Epithelial cell of proximal tubule (primary cell): ENCODE results near the gene C5orf47. TPM values are rescaled to one million over a fixed set of nuclear protein-coding genes. Genes with fewer than 3 reads are reported as not detected.

Experiments used
- DNase-seq: peaks from one replicate; pipeline ENCODE4 v3.0.0-alpha.2; 2011; ENCODE audit warnings: low read depth
- H3K4me3 ChIP-seq: 2 replicates; pipeline ENCODE4 v1.5.1; 2011; ENCODE audit warnings: low read depth, mild to moderate bottlenecking, low read length
- total RNA-seq: library from RNA; depleted of rRNA; stranded (reverse); fragments of >200 nt; gene quantifications from 2 replicates; pipeline ENCODE4 v1.2.3, GENCODE V29; 2015
- TF ChIP-seq, protein P1 (sequence below): conservative IDR thresholded peaks from 2 replicates; pipeline ENCODE4 v1.5.1; 2012; ENCODE audit warnings: low read depth, mild to moderate bottlenecking, low read length

Gene C5orf47
- total RNA-seq, 1 donor from 2014 or later = not detected

DNA sequence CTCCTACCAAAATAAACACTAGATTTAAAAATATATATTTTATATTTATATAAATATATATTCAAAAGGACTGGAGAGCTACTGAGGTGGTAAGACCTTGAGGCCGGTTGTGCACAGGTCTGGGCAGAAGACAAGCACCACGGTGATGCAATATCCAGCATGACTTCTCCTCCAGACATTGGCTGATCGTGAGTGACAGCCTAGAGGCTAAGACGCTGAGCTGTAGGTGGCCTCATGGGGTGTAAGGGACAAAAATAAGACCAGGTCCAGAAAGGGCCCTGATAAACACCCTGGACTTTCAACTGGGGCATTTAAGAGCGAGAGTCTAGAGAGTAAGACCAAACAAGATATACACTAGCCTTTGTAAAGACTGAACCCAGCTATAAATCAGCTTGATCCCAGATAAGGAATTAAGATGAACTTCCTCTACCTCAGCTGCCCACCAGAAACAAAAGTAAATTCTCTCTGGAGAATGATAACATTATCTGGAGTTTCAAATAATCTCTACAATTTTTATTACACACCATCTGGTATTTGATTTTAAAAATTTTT is 14.2 kb upstream of the C5orf47 start:
- TF ChIP-seq, protein P1, sequence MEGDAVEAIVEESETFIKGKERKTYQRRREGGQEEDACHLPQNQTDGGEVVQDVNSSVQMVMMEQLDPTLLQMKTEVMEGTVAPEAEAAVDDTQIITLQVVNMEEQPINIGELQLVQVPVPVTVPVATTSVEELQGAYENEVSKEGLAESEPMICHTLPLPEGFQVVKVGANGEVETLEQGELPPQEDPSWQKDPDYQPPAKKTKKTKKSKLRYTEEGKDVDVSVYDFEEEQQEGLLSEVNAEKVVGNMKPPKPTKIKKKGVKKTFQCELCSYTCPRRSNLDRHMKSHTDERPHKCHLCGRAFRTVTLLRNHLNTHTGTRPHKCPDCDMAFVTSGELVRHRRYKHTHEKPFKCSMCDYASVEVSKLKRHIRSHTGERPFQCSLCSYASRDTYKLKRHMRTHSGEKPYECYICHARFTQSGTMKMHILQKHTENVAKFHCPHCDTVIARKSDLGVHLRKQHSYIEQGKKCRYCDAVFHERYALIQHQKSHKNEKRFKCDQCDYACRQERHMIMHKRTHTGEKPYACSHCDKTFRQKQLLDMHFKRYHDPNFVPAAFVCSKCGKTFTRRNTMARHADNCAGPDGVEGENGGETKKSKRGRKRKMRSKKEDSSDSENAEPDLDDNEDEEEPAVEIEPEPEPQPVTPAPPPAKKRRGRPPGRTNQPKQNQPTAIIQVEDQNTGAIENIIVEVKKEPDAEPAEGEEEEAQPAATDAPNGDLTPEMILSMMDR = no peak
- H3K4me3 ChIP-seq = no peak overlapping the region
- DNase-seq = no peak

DNA sequence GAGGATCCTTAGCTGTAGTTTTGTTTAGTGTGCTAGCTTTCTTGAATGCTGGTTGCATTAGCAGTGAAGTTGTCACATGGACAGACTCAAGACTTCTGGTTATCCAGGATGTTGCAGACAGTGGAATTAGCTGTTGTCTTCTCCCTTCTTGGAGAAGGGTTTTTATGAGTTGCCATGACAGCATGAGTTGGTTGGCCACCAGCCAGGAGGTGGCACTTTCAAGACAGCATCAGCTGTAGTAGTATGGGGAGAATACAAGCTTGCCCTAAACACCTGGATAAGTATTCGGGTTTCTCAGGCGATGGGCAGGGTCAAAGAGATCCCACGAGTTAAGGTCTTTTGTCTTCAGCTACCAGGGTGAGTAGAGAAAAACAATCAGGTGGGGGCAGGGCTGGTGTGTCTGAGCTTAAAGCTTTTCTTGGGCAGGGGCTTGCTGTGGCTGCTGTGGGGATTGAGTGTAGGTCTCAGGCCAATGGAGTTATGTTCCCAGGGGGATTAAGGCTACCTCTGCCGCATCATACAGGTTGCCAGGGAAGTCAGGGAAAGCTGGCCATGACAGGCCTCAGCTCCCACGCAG is 7.7 kb upstream of the C5orf47 start:
- TF ChIP-seq, protein P1 = no peak
- no peak overlapping the region for H3K4me3 ChIP-seq
- DNase-seq = no peak

DNA sequence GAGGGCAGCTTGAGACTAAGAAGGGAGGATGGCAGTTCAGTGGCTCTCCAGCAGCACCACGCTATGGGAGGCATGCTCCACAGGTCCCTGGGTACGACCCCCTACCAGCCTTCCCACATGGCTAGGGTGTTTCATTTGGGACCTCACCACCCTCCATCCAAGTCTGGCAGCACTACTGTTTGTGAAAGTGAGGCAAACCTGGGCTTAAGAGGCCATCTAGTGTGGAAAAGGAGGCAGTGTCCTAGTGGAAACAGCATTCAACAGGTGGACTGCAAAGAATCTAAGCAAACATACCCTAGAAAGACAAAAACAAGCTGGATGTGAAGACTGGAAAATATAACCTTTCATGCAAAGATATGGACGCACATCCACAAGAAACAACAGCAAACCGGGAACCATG is 4.8 kb upstream of the C5orf47 start:
- no peak overlapping the region for H3K4me3 ChIP-seq
- no peak for DNase-seq
- TF ChIP-seq, protein P1 = peak; percentile 80

DNA sequence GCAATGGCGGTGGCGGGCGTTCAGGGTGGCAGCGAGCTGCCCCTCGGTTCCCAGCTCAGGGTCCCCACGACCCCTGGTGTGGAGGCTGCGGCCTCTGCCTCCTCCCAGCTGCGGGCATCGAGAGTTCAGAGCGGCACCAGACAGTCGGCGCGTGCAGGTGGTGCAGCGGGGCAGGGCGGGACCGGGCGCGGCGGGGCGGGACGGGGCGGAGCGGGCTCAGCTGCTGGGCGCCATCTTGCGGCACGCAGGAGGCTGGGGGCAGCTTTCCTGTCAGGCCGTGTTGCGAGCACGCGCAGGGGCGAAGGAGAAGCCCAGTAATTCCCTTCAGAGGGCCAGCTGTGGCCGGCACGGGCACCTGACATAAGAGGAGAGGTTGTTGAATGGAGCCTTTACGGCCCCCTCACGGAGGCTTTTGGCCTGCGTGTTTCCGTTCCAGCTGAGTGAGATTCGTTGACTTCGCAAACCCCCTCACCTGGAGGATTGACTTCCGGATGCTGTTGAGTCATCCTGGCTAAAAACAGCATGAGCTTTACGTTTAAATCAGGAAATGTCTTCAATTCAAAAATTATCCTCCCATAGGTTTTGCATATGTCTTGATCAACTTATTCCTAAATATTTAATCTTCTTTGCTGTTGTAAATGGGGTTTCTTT is 587 bp downstream of the C5orf47 start:
- no peak overlapping the region for H3K4me3 ChIP-seq
- TF ChIP-seq, protein P1 = no peak
- no peak for DNase-seq

DNA sequence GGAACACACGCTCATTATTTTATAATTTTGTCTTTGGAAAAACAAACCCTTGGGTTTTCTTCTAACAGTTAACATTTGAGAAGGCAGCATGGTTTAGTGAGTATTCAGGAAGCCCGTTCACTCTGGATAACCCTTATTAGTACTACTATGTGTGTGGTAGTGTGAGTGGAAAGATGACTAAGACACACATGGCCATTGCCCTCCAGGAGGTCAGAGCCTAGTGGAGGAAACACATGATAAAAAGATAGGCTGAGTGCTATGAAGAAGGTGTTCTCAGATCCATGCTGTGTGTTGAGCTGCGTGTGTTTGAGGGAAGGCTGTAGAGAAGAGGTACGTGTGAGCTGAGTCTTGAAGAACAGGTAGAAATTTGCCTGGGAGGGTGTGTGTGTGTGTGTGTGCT is 8.4 kb downstream of the C5orf47 start:
- no peak overlapping the region for H3K4me3 ChIP-seq
- DNase-seq = no peak
- TF ChIP-seq, protein P1 = no peak

DNA sequence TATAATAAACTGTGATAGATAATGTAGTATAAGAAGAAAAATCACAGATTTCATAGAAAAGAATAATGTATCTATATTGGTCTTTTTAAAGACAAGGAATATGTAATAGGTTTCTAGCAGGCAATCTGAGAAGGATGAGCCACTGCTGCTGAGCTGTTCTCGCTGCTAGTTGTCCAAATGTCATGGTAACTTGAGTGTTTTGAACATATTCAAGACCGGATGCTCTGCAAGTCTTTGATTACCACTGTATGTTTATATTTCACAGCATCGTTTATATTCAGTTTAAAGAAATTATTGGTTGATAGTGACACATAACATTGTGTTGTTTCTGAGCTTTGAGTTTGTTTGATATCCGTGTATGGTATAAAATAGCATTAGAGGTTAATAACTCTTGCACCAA is 9.6 kb downstream of the C5orf47 start:
- TF ChIP-seq, protein P1 = no peak
- no peak for DNase-seq
- H3K4me3 ChIP-seq = no peak overlapping the region

DNA sequence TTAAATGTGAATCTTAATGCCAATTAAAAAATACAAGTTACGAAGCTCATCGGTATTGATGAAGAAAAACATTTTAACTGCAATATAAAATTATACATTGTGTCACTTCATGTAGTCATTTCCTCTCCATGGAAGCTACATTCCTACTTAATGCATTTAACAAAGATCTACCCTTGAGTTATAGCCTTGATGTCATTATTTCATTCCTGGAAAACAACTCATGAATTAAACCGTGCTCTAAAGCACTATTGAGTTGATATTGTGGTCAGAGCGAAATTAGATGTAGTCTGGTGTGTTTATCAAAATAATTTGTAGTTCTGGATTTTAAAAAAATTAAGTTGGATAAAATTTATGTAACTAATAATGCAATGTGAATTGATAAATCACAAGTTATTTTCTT is 11.1 kb downstream of the C5orf47 start:
- no peak for DNase-seq
- H3K4me3 ChIP-seq = no peak overlapping the region
- TF ChIP-seq, protein P1 = no peak
